PC-3 (cell line): ENCODE results near the gene LAMA2.

Experiments
- CTCF ChIP-seq: fragments of 300-600 bp; sonication (generic); conservative IDR thresholded peaks from 2 replicates; pipeline ENCODE4 v1.5.1; 2017; ENCODE audit warnings: antibody characterized with exemption, low read depth, mild to moderate bottlenecking, low read length
- EZH2 ChIP-seq: fragments of 300-600 bp; sonication (generic); IDR thresholded peaks from one replicate; pipeline ENCODE4 v1.6.1; 2017; ENCODE audit warnings: antibody characterized with exemption, mild to moderate bottlenecking, low read length; ENCODE audit not compliant: unreplicated experiment

- TF ChIP-seq CTCF (no peak), EZH2 (no peak)
These were observed 251.6 kb downstream of the LAMA2 start for GRCh38 chr6:129134535-129134934.
